HCT116 (cell line): ENCODE measurements around the gene DICER1. TPM values are rescaled to one million over a fixed set of nuclear protein-coding genes. Genes with fewer than 3 reads are reported as not detected.

Experiments used
- ATAC-seq: fragments of 200-7000 bp; cut with Tn5 transposase; 2 replicates; pipeline ENCODE4 v1.9.1; 2020; ENCODE audit warnings: mild to moderate bottlenecking, moderate library complexity
- BruUV-seq: library from RNA; stranded (reverse); fragments of 400-500 nt; replicated peaks from 2 replicates; lab custom pipeline; 2021; lab: Mats Ljungman, UMichigan
- CTCF ChIA-PET: fragments of 300-600 bp; sonication (Branson Sonifier 250); formaldehyde crosslinking; loops from one replicate; lab custom pipeline; 2021; ENCODE audit warnings: antibody characterized with exemption; lab: Charles Lee
- POLR2A ChIA-PET: fragments of 300-600, 350-600 bp; sonication (Branson Sonifier 250); formaldehyde crosslinking; loops from one replicate; lab custom pipeline; 2021; ENCODE audit warnings: antibody characterized with exemption; lab: Charles Lee
- RAD21 ChIA-PET, 2 experiments: fragments of 300-600 bp; sonication (Branson Sonifier 250); formaldehyde crosslinking; loops; one replicate each; lab custom pipeline; 2023; ENCODE audit warnings: low total read pairs in 2 of 2; ENCODE audit not compliant: uncharacterized antibody in 2 of 2, unreplicated experiment in 2 of 2, low non-redundant PET in 1 of 2; lab: Charles Lee
- DNase-seq: peaks from one replicate; pipeline ENCODE4 v3.0.0-alpha.2; 2010; ENCODE audit warnings: low read depth, low spot score
- H2AFZ ChIP-seq: fragments of 200-600 bp; shearing (Covaris generic), sonication (generic); 2 replicates; pipeline ENCODE4 v1.6.1; 2017; ENCODE audit warnings: low read depth, mixed run types, mixed read lengths, antibody characterized with exemption, low read length; ENCODE audit not compliant: poor library complexity, severe bottlenecking
- H3K27ac ChIP-seq: 2 replicates; pipeline ENCODE4 v1.5.1; 2012; ENCODE audit warnings: low read depth, low read length
- H3K27me3 ChIP-seq: fragments of 200-600 bp; sonication (generic); 2 replicates; pipeline ENCODE4 v1.6.1; 2016; ENCODE audit warnings: mixed run types, low read length, mixed read lengths; ENCODE audit not compliant: insufficient read depth
- H3K36me3 ChIP-seq, 2 experiments: fragments of 200-500 bp in 1 of 2; fragments of 200-600 bp in 1 of 2; sonication (Bioruptor generic) in 1 of 2; sonication (generic) in 1 of 2; 2 replicates each; pipeline versions ENCODE4 v1.5.1 to v1.6.1; 2014 to 2016; ENCODE audit warnings: low read length in 2 of 2, inconsistent platforms in 1 of 2, mixed read lengths in 1 of 2, mixed run types in 1 of 2; ENCODE audit not compliant: insufficient read depth in 2 of 2, control insufficient read depth in 1 of 2
- H3K4me1 ChIP-seq, 2 experiments: fragments of 200-600 bp in 1 of 2; sonication (generic) in 1 of 2; 2 replicates each; pipeline versions ENCODE4 v1.5.1 to v1.6.1; 2012 to 2017; ENCODE audit warnings: low read length in 2 of 2, inconsistent platforms in 1 of 2, mild to moderate bottlenecking in 1 of 2, mixed read lengths in 1 of 2, mixed run types in 1 of 2, moderate library complexity in 1 of 2; ENCODE audit not compliant: insufficient read depth in 2 of 2, control insufficient read depth in 1 of 2
- H3K4me2 ChIP-seq: fragments of 200-600 bp; sonication (generic); 2 replicates; pipeline ENCODE4 v1.6.1; 2017; ENCODE audit warnings: mixed run types, low read length, mixed read lengths
- H3K4me3 ChIP-seq, 2 experiments: fragments of 200-600 bp in 1 of 2; sonication (generic) in 1 of 2; replicated peaks in 1 of 2; 2 replicates each; pipeline ENCODE4 v1.5.1; 2011 to 2016; ENCODE audit warnings: low read length in 2 of 2, control low read depth in 1 of 2, low read depth in 1 of 2, mild to moderate bottlenecking in 1 of 2, mixed read lengths in 1 of 2, mixed run types in 1 of 2
- H3K79me2 ChIP-seq: fragments of 200-600 bp; sonication (generic); 2 replicates; pipeline ENCODE4 v1.6.1; 2017; ENCODE audit warnings: mild to moderate bottlenecking, mixed run types, low read length, moderate library complexity, mixed read lengths; ENCODE audit not compliant: insufficient read depth
- H3K9ac ChIP-seq: fragments of 200-600 bp; sonication (generic); 2 replicates; pipeline ENCODE4 v1.6.1; 2016; ENCODE audit warnings: low read length, mixed read lengths
- H3K9me2 ChIP-seq: fragments of 200-600 bp; sonication (generic), shearing (Covaris generic); 2 replicates; pipeline ENCODE4 v1.6.1; 2017; ENCODE audit warnings: mixed run types, mild to moderate bottlenecking, moderate library complexity; ENCODE audit not compliant: insufficient read depth
- H3K9me3 ChIP-seq, 2 experiments: fragments of 200-500 bp in 1 of 2; fragments of 200-600 bp in 1 of 2; sonication (Bioruptor generic) in 1 of 2; sonication (generic) in 1 of 2; 2 replicates each; pipeline ENCODE4 v1.6.1; 2014 to 2017; ENCODE audit warnings: low read length in 2 of 2, mixed read lengths in 2 of 2, inconsistent platforms in 1 of 2, low read depth in 1 of 2, mild to moderate bottlenecking in 1 of 2, mixed run types in 1 of 2, moderate library complexity in 1 of 2; ENCODE audit not compliant: control insufficient read depth in 1 of 2, insufficient read depth in 1 of 2
- H4K20me1 ChIP-seq: fragments of 200-600 bp; sonication (generic), shearing (Covaris generic); 2 replicates; pipeline ENCODE4 v1.6.1; 2017; ENCODE audit warnings: mixed run types, mild to moderate bottlenecking, moderate library complexity; ENCODE audit not compliant: insufficient read depth
- ELF1 ChIP-seq: IDR thresholded peaks from 2 replicates; pipeline ENCODE4 v1.6.1; 2012; ENCODE audit warnings: low read depth, borderline replicate concordance
- POLR2A ChIP-seq: IDR thresholded peaks from 2 replicates; pipeline ENCODE4 v1.7.0; 2011; ENCODE audit warnings: borderline replicate concordance; ENCODE audit not compliant: insufficient read depth, insufficient read length; ENCODE audit errors: extremely low read depth
- TCF7L2 ChIP-seq: IDR thresholded peaks from 2 replicates; pipeline ENCODE4 v1.7.0; 2011; ENCODE audit warnings: borderline replicate concordance, inconsistent platforms; ENCODE audit not compliant: insufficient read depth, insufficient read length; ENCODE audit errors: extremely low read depth
- intact Hi-C: fragments of 100-400 bp; cut with micrococcal nuclease; formaldehyde crosslinking; loops from 2 replicates; pipeline ENCODE4 v1.10.0; 2022
- total RNA-seq: library from RNA; stranded (reverse); gene quantifications from one replicate; pipeline ENCODE4 v1.2.1, GENCODE V29; 2021; ENCODE audit not compliant: unreplicated experiment
- TF ChIP-seq, protein P1 (sequence below): IDR thresholded peaks from 2 replicates; pipeline ENCODE4 v1.6.1; 2012
- TF ChIP-seq, protein P2 (sequence below): IDR thresholded peaks from 2 replicates; pipeline ENCODE4 v1.6.1; 2012
- TF ChIP-seq, protein P3 (sequence below): IDR thresholded peaks from 2 replicates; pipeline ENCODE4 v1.6.1; 2012; ENCODE audit warnings: low read depth

Gene DICER1
- total RNA-seq, 1 experiment from 2014 or later, result 38.6 TPM

DNA sequence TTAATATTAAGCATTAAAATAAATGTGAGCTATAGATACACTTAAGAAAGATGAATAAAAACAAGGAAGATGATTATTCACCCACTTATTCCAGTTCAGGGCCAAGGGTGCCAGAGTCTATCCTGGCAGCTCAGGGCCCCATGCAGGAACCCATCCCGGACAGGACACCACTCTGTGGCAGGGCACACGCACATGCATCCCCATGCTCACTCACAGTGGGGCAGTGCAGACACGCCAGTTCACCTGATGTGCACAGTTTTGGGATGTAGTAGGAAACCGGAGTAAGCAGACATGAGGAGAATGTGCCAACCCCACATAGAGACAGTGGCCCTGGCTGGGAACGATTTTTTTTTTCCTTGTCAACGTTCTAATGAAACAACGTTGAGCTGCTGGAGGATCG lies 47.2 kb downstream of the DICER1 start:
- Histone ChIP-seq H3K79me2 (0 out of 2 replicates have a peak, but pooled peaks cover 3% of the 10 kb centered on the region), H3K36me3 (peaks cover 29 to 37% of the 10 kb centered on the region in 2 experiments), H3K4me1 (no peaks in the 10 kb centered on the region), H3K9ac (no peak overlapping the region), H3K9me2 (no peaks in the 10 kb centered on the region), H3K4me3 (no peak overlapping the region), H3K27me3 (no peaks in the 10 kb centered on the region), H3K4me2 (no peak overlapping the region), H2AFZ (no peak overlapping the region), H3K9me3 (no peaks in the 10 kb centered on the region), H4K20me1 (no peaks in the 10 kb centered on the region), H3K27ac (no peak overlapping the region)
- DNase-seq (no peak), ATAC-seq (no peak)
- RAD21 ChIA-PET, result no interaction called here
- intact Hi-C loops, result no loop called here
- CTCF ChIA-PET, result no interaction called here
- TF ChIP-seq, protein P1, sequence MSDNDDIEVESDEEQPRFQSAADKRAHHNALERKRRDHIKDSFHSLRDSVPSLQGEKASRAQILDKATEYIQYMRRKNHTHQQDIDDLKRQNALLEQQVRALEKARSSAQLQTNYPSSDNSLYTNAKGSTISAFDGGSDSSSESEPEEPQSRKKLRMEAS, result no peak
- TF ChIP-seq POLR2A (no peak), ELF1 (no peak), TCF7L2 (no peak)
- TF ChIP-seq, protein P2, sequence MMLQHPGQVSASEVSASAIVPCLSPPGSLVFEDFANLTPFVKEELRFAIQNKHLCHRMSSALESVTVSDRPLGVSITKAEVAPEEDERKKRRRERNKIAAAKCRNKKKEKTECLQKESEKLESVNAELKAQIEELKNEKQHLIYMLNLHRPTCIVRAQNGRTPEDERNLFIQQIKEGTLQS, result no peak
- TF ChIP-seq, protein P3, sequence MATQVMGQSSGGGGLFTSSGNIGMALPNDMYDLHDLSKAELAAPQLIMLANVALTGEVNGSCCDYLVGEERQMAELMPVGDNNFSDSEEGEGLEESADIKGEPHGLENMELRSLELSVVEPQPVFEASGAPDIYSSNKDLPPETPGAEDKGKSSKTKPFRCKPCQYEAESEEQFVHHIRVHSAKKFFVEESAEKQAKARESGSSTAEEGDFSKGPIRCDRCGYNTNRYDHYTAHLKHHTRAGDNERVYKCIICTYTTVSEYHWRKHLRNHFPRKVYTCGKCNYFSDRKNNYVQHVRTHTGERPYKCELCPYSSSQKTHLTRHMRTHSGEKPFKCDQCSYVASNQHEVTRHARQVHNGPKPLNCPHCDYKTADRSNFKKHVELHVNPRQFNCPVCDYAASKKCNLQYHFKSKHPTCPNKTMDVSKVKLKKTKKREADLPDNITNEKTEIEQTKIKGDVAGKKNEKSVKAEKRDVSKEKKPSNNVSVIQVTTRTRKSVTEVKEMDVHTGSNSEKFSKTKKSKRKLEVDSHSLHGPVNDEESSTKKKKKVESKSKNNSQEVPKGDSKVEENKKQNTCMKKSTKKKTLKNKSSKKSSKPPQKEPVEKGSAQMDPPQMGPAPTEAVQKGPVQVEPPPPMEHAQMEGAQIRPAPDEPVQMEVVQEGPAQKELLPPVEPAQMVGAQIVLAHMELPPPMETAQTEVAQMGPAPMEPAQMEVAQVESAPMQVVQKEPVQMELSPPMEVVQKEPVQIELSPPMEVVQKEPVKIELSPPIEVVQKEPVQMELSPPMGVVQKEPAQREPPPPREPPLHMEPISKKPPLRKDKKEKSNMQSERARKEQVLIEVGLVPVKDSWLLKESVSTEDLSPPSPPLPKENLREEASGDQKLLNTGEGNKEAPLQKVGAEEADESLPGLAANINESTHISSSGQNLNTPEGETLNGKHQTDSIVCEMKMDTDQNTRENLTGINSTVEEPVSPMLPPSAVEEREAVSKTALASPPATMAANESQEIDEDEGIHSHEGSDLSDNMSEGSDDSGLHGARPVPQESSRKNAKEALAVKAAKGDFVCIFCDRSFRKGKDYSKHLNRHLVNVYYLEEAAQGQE, result no peak
- POLR2A ChIA-PET, result no interaction called here
- BruUV-seq, result no TSS peak
